T-helper 9 cell (primary cell): ENCODE data around the gene CHRM5.

ENCODE experiments used
- DNase-seq: peaks from one replicate; pipeline ENCODE4 v3.0.0-alpha.2; 2020

The CHRM5 gene

GRCh38 chr15:34102175-34102925, 134.1 kb downstream of the CHRM5 start:
- DNase-seq, result no peak

GRCh38 chr15:34106423-34106822, 138.1 kb downstream of the CHRM5 start:
- no peak for DNase-seq

GRCh38 chr15:34107315-34107714, 139.0 kb downstream of the CHRM5 start:
- DNase-seq, result no peak

GRCh38 chr15:34109797-34110663, 141.7 kb downstream of the CHRM5 start:
- no peak for DNase-seq

DNA sequence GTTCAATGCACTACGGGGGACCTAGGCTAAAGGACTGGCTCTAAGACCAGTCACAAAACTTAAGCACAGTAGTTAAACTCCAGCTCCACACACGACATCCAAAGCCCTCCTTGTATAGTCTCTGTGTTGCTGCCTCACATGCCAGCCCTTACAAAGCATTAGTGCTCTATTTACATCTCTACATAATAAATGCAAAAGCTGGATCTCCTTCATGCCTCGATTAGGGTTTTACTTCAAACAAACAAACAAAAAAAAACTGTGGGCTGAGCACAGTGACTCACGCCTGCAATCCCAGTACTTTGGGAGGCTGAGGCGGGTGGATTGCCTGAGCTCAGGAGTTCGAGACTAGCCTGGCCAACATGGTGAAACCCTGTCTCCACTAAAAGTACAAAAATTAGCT, 143.2 kb downstream of the CHRM5 start:
- no peak for DNase-seq

DNA sequence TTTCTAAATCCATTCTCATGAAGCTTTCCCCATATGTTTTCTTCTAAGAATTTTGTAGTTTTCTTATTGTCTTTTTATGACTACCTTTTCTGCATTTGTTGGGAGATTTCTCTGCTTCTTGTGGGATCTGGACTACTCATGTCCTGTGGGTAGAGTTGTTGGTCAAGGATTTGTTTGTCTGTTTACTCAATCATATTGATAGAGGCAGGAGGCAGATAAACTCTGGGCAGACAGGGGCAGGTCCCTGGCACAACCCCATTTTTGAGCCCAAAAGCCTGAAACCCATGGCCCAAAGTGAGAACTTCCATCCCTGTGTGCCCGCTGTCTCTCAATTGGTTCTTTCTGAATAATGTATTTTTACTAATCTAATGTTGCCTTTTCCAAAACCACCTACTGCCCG, 145.9 kb downstream of the CHRM5 start:
- DNase-seq, result no peak

GRCh38 chr15:34114739-34115138, 146.4 kb downstream of the CHRM5 start:
- DNase-seq, result no peak

DNA sequence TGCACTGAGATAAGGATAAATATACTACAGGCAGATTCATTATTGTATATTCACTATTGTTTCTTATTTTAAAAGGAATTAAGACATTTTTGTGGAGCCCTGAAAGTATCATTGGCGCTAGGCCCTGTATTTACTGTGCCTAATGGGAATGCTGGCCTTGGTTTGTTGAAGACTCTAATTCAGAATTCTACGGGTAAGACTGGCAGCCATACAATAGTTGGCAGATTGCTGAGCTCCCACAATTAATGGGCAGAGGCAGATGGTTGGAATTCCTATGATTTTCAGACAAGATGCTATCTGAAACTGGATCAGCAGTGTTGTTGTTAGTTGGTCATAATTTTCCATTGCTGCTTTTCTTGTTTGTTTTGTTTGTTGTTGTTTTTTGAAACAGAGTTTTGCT, 148.3 kb downstream of the CHRM5 start:
- no peak for DNase-seq
